BLaER1 treated with 17β-estradiol and CSF1 and Interleukin-3, amounts not matched to agents 10 nM and 100 nM (cell line): Measurements from ENCODE around the gene TK2.

Experiments used
- H3K27ac ChIP-seq, 11 experiments: shearing (Covaris generic); formaldehyde crosslinking; 2 replicates each; pipeline ENCODE4 v1.8.1; 2022
- H3K27me3 ChIP-seq, 11 experiments: shearing (Covaris generic); formaldehyde crosslinking; 2 replicates each; pipeline ENCODE4 v1.8.1; 2022
- H3K36me3 ChIP-seq, 11 experiments: shearing (Covaris generic); formaldehyde crosslinking; 2 replicates each; pipeline ENCODE4 v1.8.1; 2022
- H3K4me1 ChIP-seq, 10 experiments: shearing (Covaris generic); formaldehyde crosslinking; 2 replicates each; pipeline ENCODE4 v1.8.1; 2022
- H3K4me2 ChIP-seq, 11 experiments: shearing (Covaris generic); formaldehyde crosslinking; 2 replicates each; pipeline ENCODE4 v1.8.1; 2022
- H3K4me3 ChIP-seq, 10 experiments: shearing (Covaris generic); formaldehyde crosslinking; 2 replicates each; pipeline ENCODE4 v1.8.1; 2022
- H3K9ac ChIP-seq, 11 experiments: shearing (Covaris generic); formaldehyde crosslinking; 2 replicates each; pipeline ENCODE4 v1.8.1; 2022
- H3K9me3 ChIP-seq, 11 experiments: shearing (Covaris generic); formaldehyde crosslinking; replicated peaks in 1 of 11; 2 replicates each; pipeline ENCODE4 v1.8.1; 2022
- H4K20me1 ChIP-seq, 11 experiments: shearing (Covaris generic); formaldehyde crosslinking; 2 replicates each; pipeline ENCODE4 v1.8.1; 2022
- Cebpa-rat ChIP-seq, 11 experiments: shearing (Covaris generic); IDR thresholded peaks; 2 replicates each; pipeline ENCODE4 v1.8.1; 2022

The TK2 gene

DNA sequence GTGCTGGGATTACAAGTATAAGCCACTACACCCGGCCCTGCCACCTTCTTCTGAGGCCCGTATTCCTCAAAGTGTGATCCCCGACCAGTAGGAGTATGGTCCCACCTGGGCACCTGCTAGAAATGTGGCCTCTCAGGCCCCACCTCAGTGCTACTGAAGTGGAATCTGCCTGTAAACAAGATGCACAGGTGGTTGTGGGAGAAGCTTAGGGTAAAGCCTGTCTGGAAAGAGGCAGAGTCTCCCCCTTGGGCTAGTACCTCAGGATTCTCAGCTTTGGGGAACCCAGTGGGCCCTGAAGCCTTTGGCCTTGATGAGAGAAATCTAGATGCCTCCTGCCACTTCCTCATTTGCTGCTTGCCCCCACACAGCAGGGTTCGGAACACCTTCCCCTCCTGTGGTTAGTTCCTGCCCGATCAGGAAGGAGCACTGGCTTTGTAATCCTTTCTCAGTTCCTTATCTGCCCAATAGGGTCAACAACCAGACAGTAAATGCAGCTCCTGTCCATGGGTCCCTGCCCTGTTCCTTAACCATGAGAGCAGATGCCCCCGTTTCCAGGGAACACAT is 25.2 kb downstream of the TK2 start:
- H4K20me1 ChIP-seq, result no peaks in the 10 kb centered on the region
- H3K27me3 ChIP-seq, result no peaks in the 10 kb centered on the region
- H3K27ac ChIP-seq, result peak overlapping the region; percentile 86 to 100 (median 99)
- 0 out of 22 replicates have a peak, but pooled peaks of 2 of the 11 experiments have one; percentile 18 to 22 for TF ChIP-seq Cebpa-rat (IDR thresholded peaks at IDR 0.05)
- H3K4me3 ChIP-seq, result peak overlapping the region in 2 of 10 experiments; percentile 23 to 32; a peak in 4 of 20 replicates
- peaks cover 82 to 100% (median 99%) of the 10 kb centered on the region in 10 experiments for H3K4me1 ChIP-seq
- H3K9ac ChIP-seq, result peak overlapping the region; percentile 74 to 94 (median 86); a peak in 21 of 22 replicates
- peak overlapping the region; percentile 87 to 99 (median 97) for H3K4me2 ChIP-seq
- no peaks in the 10 kb centered on the region for H3K9me3 ChIP-seq
- H3K36me3 ChIP-seq, result peaks cover 0 to 28% (median 16%) of the 10 kb centered on the region in 11 experiments; a peak in 17 of 22 replicates

DNA sequence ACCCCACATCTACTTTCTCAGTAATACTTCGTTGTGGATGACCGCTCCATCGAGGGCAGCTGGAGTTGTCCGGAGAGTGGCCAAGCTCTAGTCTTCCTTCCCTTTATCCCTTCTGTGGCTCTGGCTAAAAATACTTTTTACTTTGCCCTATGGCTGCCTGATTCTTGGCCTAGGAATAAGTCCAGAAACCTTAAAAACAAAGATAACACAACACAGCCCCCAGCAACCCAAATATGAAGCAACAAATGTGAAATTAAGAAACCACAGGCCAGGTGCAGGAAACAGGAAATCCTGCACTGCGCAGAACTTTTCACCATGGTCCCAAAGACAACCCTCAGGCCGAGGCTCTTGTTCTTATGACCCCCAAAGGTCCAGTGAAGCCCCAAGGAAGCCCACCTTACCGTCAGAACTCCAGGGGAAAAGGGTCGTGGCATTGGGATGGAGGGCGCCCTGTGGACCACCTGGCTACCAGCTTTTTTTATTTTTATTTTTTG is 26.0 kb downstream of the TK2 start:
- peaks cover 89 to 100% (median 99%) of the 10 kb centered on the region in 10 experiments for H3K4me1 ChIP-seq
- peak overlapping the region; percentile 86 to 100 (median 99) for H3K27ac ChIP-seq
- no peaks in the 10 kb centered on the region for H3K9me3 ChIP-seq
- H3K9ac ChIP-seq, result peak overlapping the region; percentile 74 to 94 (median 86); a peak in 21 of 22 replicates
- TF ChIP-seq Cebpa-rat (IDR thresholded peaks at IDR 0.05), result peak; percentile 12 to 100 (median 98); a peak in 18 of 22 replicates
- peaks cover 0 to 21% (median 10%) of the 10 kb centered on the region in 11 experiments; a peak in 15 of 22 replicates for H3K36me3 ChIP-seq
- H3K4me2 ChIP-seq, result peak overlapping the region; percentile 87 to 99 (median 97)
- no peaks in the 10 kb centered on the region for H3K27me3 ChIP-seq
- no peaks in the 10 kb centered on the region for H4K20me1 ChIP-seq
- peak overlapping the region in 3 of 10 experiments; percentile 6 to 13 (median 10); a peak in 3 of 20 replicates for H3K4me3 ChIP-seq

DNA sequence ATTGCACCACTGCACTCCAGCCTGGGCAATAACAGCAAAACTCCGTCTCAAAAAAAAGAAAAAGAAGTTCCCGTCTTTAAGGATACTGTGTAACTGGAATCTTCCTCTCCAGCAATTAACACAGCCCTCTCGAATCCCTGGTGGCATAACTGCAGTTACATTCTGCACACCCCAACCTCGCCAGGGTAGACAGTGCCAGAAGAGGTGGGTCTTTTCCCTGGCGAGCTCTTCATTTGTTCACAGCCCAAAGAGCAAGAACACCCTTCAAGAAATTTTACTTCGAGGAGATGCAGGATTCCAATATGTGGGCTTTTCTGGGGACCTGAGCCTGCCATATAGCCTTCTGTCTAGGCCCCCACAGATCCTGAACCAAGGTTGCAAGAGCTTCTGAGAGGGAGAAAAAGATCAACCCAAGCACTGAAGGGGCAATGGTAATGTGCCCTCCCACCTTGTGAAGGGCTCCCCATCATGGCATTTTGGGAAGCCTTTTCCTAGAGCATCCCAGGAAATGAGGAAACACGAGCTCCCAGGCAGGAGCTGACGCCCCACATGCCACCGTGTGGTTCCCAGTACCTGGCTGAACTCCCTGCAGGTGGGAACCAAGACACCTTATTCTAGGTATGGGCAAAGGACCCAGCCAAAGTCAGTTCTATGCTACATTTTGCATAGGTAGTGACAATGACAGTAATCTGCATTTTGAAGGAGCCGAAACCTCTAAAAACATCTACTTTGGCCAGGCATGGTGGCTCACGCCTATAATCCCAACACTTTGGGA is 26.9 kb downstream of the TK2 start:
- no peaks in the 10 kb centered on the region for H3K27me3 ChIP-seq
- TF ChIP-seq Cebpa-rat (IDR thresholded peaks at IDR 0.05), result no peak
- no peaks in the 10 kb centered on the region for H4K20me1 ChIP-seq
- peaks cover 99 to 100% (median 99%) of the 10 kb centered on the region in 10 experiments for H3K4me1 ChIP-seq
- peak overlapping the region; percentile 86 to 100 (median 99) for H3K27ac ChIP-seq
- H3K4me2 ChIP-seq, result peak overlapping the region; percentile 87 to 99 (median 97)
- no peaks in the 10 kb centered on the region for H3K9me3 ChIP-seq
- peaks cover 0 to 12% (median under 1%) of the 10 kb centered on the region in 11 experiments; a peak in 11 of 22 replicates for H3K36me3 ChIP-seq
- H3K9ac ChIP-seq, result peak overlapping the region; percentile 74 to 94 (median 86); a peak in 20 of 22 replicates
- peak overlapping the region in 1 of 10 experiments; percentile 45; a peak in 1 of 20 replicates for H3K4me3 ChIP-seq

DNA sequence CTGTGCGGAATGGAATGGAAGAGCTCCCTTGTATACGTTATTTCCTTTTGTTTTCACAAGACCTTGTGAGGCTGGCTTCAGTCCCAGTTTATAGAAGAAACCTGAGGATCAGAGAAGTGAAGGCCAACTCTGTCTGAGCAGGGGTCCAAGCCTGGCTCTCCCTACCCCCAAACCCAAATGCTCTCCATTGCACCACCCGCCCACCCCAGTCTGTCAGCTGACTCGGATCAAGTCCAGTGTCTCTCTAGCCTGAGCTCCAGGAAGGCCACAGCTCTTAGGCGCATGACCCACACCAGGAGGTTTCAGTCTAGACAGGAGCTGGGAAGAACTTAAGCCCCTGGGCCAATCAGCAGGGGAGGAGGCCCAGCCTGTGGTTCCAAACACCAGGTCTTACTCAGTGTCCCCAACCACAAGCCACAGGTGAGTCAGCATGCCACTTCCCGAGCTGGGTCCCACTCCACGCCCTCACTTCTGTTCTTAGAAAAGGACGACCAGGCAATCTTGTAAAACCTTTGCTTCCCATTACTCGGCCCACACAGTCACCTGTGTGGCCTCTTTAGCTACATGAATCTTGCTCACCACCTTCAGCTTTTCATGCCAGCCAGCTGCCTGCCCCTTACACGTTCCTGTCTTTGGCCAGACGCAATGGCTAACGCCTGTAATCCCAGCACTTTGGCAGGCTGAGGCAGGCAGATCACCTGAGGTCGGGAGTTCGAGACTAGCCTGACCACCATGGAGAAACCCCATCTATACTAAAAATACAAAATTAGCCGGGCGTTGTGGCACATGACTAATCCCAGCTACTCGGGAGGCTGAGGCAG is 27.8 kb downstream of the TK2 start:
- TF ChIP-seq Cebpa-rat (IDR thresholded peaks at IDR 0.05), result no peak
- Histone ChIP-seq H4K20me1 (no peaks in the 10 kb centered on the region), H3K4me2 (peak overlapping the region; percentile 87 to 99 (median 97)), H3K4me3 (peak overlapping the region in 4 of 10 experiments; percentile 18 to 45 (median 30); a peak in 5 of 20 replicates), H3K9ac (peak overlapping the region; percentile 74 to 94 (median 86); a peak in 21 of 22 replicates), H3K4me1 (peaks cover 99 to 100% (median 100%) of the 10 kb centered on the region in 10 experiments), H3K36me3 (peaks cover 0 to 3% (median 0%) of the 10 kb centered on the region in 11 experiments; a peak in 3 of 22 replicates), H3K27ac (peak overlapping the region; percentile 86 to 100 (median 99)), H3K9me3 (no peaks in the 10 kb centered on the region), H3K27me3 (no peaks in the 10 kb centered on the region)

DNA sequence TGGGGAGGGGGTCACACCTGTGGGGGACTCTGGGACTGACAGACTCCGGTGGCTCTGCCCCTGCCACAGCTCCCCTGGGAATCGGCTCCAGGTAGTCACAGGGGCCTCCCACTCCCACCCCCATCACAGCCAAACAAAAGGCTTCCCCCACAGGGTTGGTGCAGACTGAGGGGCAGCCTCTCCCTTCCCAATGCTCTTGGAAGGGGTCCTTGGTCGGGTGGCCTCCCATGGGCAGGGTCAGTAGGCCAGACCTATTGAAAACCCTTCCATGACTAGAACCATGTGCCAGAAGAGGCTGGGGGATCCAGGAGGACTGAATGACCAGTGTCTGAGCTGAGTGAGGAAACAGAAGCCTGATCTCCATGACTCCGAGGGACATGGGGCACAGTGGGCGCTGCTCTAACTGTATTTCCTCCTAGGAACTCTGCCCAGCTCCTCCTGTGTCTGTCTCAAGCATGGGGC is 28.6 kb downstream of the TK2 start:
- peak overlapping the region in 5 of 10 experiments; percentile 1 to 45 (median 24); a peak in 4 of 20 replicates for H3K4me3 ChIP-seq
- peak overlapping the region; percentile 87 to 99 (median 97) for H3K4me2 ChIP-seq
- no peaks in the 10 kb centered on the region for H3K27me3 ChIP-seq
- no peaks in the 10 kb centered on the region for H3K36me3 ChIP-seq
- peak overlapping the region; percentile 74 to 94 (median 86); a peak in 21 of 22 replicates for H3K9ac ChIP-seq
- H4K20me1 ChIP-seq, result no peaks in the 10 kb centered on the region
- TF ChIP-seq Cebpa-rat (IDR thresholded peaks at IDR 0.05), result no peak
- H3K27ac ChIP-seq, result peak overlapping the region; percentile 86 to 100 (median 99)
- H3K4me1 ChIP-seq, result peaks cover 95 to 99% (median 96%) of the 10 kb centered on the region in 10 experiments
- no peaks in the 10 kb centered on the region for H3K9me3 ChIP-seq

DNA sequence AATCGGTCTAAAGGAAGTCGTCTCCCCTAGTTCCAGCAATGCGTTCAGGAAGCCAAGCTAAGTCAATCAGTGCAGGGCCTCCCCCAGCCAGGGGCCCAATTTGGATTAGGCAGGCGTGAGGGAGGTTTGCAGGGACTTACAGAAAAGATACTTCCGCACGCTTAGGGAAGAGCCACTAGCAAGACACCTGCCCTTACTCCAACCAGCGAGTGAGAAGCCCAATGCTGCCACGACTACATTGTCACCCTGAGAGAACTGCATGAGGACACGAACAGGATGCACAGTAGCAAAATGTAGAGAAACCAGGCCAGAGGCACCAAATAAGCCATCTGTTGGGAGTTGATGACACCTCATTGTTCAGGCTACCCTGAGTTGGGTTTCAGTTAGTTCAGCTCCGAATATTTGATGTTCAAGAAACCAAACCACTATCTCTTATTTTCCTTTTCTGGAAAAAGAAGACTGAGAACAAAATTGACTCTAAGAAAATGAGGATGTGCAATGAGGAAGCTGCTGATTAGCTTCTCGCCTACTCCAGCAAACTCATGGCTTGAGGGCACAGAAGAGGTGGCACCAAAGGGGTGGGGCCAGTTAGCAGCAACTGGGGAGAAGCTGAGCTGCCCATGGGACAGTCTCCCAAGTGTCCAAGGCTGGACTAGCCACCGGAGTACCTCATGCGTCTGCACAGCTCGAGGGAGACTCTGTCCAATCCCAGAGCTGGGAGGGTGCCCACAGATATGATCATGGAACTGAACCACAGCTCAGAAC is 29.3 kb downstream of the TK2 start:
- no peaks in the 10 kb centered on the region for H3K27me3 ChIP-seq
- H3K27ac ChIP-seq, result peak overlapping the region; percentile 86 to 100 (median 99)
- peak overlapping the region; percentile 77 to 94 (median 86) for H3K9ac ChIP-seq
- no peaks in the 10 kb centered on the region for H3K36me3 ChIP-seq
- H3K4me1 ChIP-seq, result peaks cover 95 to 99% (median 96%) of the 10 kb centered on the region in 10 experiments
- no peaks in the 10 kb centered on the region for H3K9me3 ChIP-seq
- H3K4me2 ChIP-seq, result peak overlapping the region; percentile 87 to 99 (median 97)
- H3K4me3 ChIP-seq, result peak overlapping the region in 4 of 10 experiments; percentile 14 to 45 (median 21); a peak in 5 of 20 replicates
- H4K20me1 ChIP-seq, result no peaks in the 10 kb centered on the region
- no peak for TF ChIP-seq Cebpa-rat (IDR thresholded peaks at IDR 0.05)

DNA sequence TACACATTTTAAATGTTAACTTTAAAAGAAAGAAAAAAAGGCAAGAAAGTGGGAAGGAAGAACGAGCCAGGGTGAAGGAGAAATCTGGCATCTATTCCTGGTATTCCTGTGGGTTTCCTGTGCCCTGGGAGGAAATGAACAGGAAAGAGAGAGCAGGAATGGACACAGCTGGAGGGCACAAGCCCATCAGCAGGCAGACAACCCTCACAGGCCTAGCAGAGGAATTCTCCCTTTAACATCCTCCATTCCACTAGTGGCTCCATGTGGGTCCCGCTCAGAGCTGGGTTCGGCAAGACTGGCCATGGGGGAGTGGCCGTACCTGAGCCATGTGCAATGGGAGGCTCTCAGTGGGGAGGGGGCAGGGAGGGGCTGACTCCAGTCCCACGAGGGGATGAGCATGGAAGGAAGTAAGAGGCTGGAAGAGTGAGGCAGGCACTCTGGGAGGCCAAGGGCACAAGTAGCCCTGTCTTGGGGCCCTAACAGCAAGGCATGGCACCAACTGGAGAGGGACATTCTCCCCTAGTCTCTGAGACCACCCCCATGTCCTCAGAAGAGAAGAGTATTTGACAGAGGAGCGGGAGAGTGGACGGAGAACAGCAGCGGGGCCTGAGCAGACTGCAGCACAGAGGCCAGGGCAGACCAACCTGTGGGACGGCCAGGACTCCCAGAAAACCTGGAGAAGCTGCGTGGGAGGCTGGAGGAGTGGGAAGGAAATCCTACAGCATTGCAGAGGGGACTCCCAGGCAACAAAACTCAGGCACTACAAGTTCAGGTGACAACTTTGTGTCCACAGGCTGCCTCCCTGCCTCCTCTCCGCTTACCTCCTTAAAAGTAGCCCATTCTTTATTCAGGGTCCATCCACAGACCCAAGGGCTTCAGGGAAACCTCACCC is 30.2 kb downstream of the TK2 start:
- Histone ChIP-seq H3K27ac (peak overlapping the region; percentile 86 to 100 (median 99)), H4K20me1 (no peaks in the 10 kb centered on the region), H3K36me3 (no peaks in the 10 kb centered on the region), H3K27me3 (no peaks in the 10 kb centered on the region), H3K9ac (peak overlapping the region; percentile 77 to 94 (median 86)), H3K4me1 (peaks cover 95 to 98% (median 97%) of the 10 kb centered on the region in 10 experiments), H3K4me3 (peak overlapping the region in 3 of 10 experiments; percentile 1 to 14 (median 11); a peak in 5 of 20 replicates), H3K9me3 (no peaks in the 10 kb centered on the region), H3K4me2 (peak overlapping the region; percentile 87 to 99 (median 95))
- no peak for TF ChIP-seq Cebpa-rat (IDR thresholded peaks at IDR 0.05)
